Endothelial cell of coronary artery (primary cell): ENCODE results near the gene NFIX. TPM values are rescaled to one million over a fixed set of nuclear protein-coding genes. Genes with fewer than 3 reads are reported as not detected.

Experiments
- total RNA-seq: library from RNA; depleted of rRNA; stranded (reverse); fragments of >200 nt; gene quantifications from 2 replicates; pipeline ENCODE4 v1.2.3, GENCODE V29; 2014

NFIX gene
- 8.1 and 21.8 TPM in 2 replicates for total RNA-seq

GRCh38 chr19:12994701-12995595, at the start of gene NFIX:
NFIX (plus strand) TSS chr19:12995475; CDS start chr19:12995838, 363 bp downstream.

GRCh38 chr19:12945479-12946091, 49.7 kb upstream of the NFIX start, which contains the start of gene RAD23A:
RAD23A (plus strand) TSS chr19:12945862; CDS start chr19:12945949, 87 bp downstream.

GRCh38 chr19:12956446-12957388, 38.6 kb upstream of the NFIX start, which contains the start of gene GADD45GIP1:
GADD45GIP1 (minus strand) TSS chr19:12957223; CDS start chr19:12957212, 11 bp downstream.

GRCh38 chr19:12969292-12969988, 25.8 kb upstream of the NFIX start, which contains the start of gene DAND5:
DAND5 (plus strand) TSS chr19:12969576; CDS start chr19:12969661, 85 bp downstream.

GRCh38 chr19:13102666-13103580, 107.6 kb downstream of the NFIX start, which contains the start of gene LYL1:
LYL1 (minus strand) TSS chr19:13102858; CDS start chr19:13101171, 1,687 bp downstream.

GRCh38 chr19:13116282-13117175, 121.3 kb downstream of the NFIX start, which contains the start of gene TRMT1:
TRMT1 (minus strand) TSS chr19:13116740; CDS start chr19:13116399, 341 bp downstream.

GRCh38 chr19:13117772-13118423, 122.6 kb downstream of the NFIX start, which contains the start of gene NACC1:
NACC1 (plus strand) TSS chr19:13118264; CDS start chr19:13135208, 16,944 bp downstream.

Other genes starting within 250 kb of the NFIX start
- not detected in 2 replicates for gene BEST2, start 243.7 kb upstream of the NFIX start, total RNA-seq
- 11.7 and 17.2 TPM in 2 replicates for gene HOOK2, start 219.9 kb upstream of the NFIX start, total RNA-seq
- 28.0 and 50.4 TPM in 2 replicates for gene JUNB, start 204.0 kb upstream of the NFIX start, total RNA-seq
- gene PRDX2, start 193.7 kb upstream of the NFIX start, total RNA-seq, result 224 and 246 TPM in 2 replicates
- gene THSD8, start 193.4 kb upstream of the NFIX start, total RNA-seq, result not detected in 2 replicates
- gene RNASEH2A, start 188.9 kb upstream of the NFIX start, total RNA-seq, result 18.4 and 35.4 TPM in 2 replicates
- not detected in 2 replicates for gene RTBDN, start 160.9 kb upstream of the NFIX start, total RNA-seq
- 0.09 and 0.36 TPM in 2 replicates for gene MAST1, start 157.0 kb upstream of the NFIX start, total RNA-seq
- 11.1 and 18.9 TPM in 2 replicates for gene DNASE2, start 114.0 kb upstream of the NFIX start, total RNA-seq
- gene KLF1, start 108.3 kb upstream of the NFIX start, total RNA-seq, result not detected in 2 replicates
- gene GCDH, start 104.3 kb upstream of the NFIX start, total RNA-seq, result 16.5 and 22.1 TPM in 2 replicates
- gene SYCE2, start 76.2 kb upstream of the NFIX start, total RNA-seq, result 0.09 TPM in 1 of 2 replicates, not detected in the other
- gene FARSA, start 61.8 kb upstream of the NFIX start, total RNA-seq, result 54.9 and 57.3 TPM in 2 replicates
- 1,479 and 1,611 TPM in 2 replicates for gene CALR, start 56.9 kb upstream of the NFIX start, total RNA-seq
- 59.1 and 98.8 TPM in 2 replicates for gene RAD23A, start 49.6 kb upstream of the NFIX start, total RNA-seq
- gene GADD45GIP1, start 38.3 kb upstream of the NFIX start, total RNA-seq, result 31.3 and 32.6 TPM in 2 replicates
- 0.09 TPM in 1 of 2 replicates, not detected in the other for gene DAND5, start 25.9 kb upstream of the NFIX start, total RNA-seq
- gene LYL1, start 107.4 kb downstream of the NFIX start, total RNA-seq, result 48.0 and 58.7 TPM in 2 replicates
- gene TRMT1, start 121.3 kb downstream of the NFIX start, total RNA-seq, result 33.3 and 38.7 TPM in 2 replicates
- 53.1 and 55.5 TPM in 2 replicates for gene NACC1, start 122.8 kb downstream of the NFIX start, total RNA-seq
- 69.3 and 76.5 TPM in 2 replicates for gene STX10, start 154.9 kb downstream of the NFIX start, total RNA-seq
- 21.3 and 21.8 TPM in 2 replicates for gene IER2, start 154.9 kb downstream of the NFIX start, total RNA-seq